Hematopoietic multipotent progenitor cell treated with erythropoietin and hydrocortisone succinate and interleukin-3 and kit ligand, for 6 days (in vitro differentiated cells): ENCODE measurements around the gene PTH2R.
A peak's percentile ranks its signal among the peaks of the same experiment; 100 is the strongest.
"Not testable (repeated sequence)": the region's sequence is repeated elsewhere in the genome, so short reads cannot be mapped to it uniquely, and the experiment has no call there.

ENCODE experiments used
- DNase-seq: peaks from one replicate; pipeline ENCODE4 v3.0.0-alpha.2; 2015

The PTH2R gene, protein sequence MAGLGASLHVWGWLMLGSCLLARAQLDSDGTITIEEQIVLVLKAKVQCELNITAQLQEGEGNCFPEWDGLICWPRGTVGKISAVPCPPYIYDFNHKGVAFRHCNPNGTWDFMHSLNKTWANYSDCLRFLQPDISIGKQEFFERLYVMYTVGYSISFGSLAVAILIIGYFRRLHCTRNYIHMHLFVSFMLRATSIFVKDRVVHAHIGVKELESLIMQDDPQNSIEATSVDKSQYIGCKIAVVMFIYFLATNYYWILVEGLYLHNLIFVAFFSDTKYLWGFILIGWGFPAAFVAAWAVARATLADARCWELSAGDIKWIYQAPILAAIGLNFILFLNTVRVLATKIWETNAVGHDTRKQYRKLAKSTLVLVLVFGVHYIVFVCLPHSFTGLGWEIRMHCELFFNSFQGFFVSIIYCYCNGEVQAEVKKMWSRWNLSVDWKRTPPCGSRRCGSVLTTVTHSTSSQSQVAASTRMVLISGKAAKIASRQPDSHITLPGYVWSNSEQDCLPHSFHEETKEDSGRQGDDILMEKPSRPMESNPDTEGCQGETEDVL

DNA sequence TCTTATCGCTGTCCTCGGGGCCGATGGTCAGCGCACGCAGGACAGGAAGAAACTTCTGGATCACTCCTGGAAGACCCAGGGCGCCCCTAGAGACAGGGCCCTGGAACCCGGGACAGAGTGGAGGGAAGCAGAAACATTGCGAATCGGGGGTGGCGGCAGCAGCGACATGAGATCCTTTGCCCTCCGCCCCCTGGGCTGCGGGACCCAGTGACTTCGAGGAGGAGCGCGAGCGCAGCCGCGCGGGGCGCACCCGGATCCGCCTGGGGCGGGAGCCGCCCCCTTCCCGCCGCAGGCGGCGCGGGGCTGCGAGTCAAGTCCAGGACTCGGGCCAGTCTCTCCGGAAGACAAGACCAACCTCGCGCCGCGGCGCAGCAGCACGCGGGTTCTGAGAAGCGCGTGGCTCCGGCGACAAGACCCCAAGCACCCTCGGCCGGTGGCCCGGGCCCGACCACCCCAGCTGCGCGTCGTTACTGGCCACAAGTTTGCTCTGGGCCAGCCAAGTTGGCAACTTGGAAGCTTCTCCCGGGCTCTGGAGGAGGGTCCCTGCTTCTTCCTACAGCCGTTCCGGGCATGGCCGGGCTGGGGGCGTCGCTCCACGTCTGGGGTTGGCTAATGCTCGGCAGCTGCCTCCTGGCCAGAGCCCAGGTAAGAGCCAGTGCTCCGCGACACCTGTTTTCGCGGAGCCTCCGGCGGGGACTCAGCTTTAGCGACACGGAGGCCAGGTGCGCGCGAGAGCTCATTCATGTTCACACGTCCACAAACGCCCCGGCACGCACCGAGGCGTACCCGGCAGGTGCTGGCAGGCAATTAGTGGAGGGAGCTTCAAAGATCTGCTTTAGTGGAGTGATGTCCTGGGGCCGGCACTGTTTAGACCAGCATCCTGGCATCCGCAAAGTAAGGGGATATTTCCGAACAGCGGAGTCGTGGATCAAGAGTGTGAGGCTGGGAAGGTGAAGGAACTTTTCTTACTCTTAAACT lies at the start of gene PTH2R:
TSS of gene PTH2R (plus strand) at position 319 of the 978 bp plus-strand sequence. CDS start at position 571, 252 bp downstream.
- peak; percentile 19 for DNase-seq

DNA sequence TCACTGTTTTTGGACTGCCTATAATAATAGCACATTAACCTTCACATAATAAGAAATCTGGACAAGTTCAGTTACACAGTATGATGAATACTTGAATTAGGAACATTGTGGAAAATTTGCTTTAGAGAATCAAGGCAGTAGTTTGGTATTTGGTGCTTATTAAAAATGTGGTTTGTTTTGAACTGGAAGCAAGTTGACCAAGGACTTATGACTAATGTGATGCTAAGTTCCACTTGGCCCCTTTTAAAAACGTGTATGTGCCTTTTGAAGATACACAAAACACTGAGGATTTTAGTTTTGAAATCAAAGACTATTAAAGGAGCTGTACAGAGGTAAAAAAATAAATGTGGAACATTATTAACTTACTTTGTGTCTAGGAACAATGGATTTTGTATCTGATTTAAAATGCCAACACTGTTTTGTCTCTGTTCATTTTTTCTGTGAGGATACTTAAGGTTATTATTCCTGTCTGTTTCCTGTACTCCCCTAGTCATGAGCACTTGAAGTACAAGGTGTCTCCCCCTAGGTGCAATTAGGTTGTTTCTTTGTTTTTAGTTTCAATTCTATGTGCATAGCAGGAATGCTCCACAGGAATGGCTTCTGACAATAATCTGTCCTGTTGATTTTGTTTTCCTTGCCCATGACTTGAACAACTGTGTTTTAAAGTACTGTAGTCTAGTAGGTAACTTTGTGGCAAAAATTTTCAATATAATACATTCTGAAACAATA lies 49.6 kb upstream of the PTH2R start:
- DNase-seq, result no peak

DNA sequence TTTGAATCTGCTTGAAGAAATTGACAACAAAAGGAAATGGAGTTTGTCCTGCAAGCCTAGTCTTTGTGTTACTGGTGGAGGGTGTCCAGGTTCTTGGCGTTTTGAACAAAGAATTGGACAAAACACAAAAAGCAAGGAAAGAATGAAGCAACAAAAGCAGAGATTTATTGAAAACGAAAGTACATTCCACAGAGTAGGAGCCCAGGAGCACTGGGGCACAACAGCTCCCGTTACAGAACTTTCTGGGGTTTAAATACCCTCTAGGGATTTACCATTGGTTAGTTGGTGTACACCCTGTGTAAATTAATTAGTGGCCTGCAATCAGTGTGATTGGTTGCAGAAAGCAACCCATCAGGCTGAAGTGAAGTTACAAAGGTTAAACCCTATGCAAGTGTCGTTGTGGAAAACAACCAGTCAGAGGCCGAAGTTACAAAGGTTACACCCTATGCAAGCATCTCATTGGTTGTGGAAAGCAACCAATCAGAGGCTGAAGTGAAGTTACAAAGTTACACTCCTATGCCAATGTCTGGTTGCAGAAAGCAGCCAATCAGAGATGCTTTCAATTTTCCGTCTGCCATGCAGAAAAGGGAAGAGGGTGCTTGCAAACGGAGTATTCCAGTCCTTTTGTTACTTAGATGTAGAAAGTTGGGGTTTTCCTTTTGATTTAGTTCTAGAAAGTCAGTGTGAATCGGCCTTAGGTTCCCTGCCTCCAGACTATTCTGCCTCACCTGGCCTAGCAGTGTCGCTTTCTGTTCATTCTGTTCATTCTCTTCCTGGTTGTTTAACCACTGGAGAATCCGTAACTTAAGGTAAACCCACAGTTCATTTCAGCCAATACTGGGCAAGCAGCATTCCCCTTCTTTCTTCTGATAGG lies 47.6 kb upstream of the PTH2R start:
- no peak for DNase-seq

DNA sequence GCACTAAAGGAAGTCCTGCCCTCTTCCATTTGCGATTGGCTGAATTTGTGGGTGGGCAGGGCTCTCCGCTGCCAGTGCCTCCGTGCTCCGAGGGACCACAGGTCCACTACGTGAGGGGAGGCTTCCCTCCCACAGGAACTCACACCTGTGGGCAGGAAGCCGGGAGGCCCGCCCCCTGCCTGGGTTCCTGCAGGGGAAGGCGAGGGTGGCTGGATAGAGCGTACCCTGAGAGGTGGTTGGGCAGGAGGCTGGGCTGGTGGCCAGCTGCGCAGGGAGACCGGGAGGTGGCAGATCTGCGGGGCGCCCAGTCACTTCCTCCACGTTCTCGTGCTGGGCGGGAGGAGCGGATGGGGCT lies 47.0 kb upstream of the PTH2R start:
- DNase-seq, result peak; percentile 41

DNA sequence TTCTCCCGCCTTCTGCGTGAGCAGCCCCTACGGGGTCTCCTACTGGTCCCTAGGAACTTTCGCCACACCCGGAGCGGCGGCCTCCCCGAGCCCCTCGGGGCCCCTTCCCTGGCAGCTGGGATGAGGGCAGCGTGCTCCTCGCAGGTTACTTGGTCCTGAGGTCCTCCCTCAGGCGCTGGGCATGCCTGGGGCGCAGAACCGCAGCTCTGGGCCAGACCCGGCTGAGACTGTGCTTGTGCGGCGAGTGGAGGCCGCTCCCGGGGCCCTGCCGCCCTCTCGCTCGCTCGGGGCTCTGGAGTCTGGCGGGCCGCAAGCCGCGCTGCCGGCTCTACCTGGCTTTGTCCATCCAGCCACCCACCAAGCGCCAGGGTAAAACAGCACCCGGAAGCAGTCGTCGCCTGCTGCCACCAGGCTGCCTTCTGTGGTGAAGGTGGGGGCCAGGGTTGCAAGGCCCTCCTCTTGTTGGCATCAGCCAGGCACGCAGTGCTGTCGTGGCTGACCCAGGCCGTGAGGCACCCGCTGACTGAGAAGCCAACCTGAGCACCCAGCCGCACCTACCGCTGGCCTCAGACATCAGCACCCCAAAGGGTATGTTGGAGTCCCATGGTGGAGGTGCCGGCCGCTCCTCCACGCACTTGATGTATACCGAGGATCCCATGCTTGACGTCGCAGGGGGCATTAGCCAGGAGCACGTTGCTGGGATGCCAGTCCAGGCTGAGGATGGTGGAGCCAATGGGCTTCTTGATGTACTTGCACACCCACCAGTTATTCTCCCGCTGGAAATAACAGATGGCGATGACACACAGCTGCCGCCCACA lies 46.1 kb upstream of the PTH2R start:
- DNase-seq, result no peak

DNA sequence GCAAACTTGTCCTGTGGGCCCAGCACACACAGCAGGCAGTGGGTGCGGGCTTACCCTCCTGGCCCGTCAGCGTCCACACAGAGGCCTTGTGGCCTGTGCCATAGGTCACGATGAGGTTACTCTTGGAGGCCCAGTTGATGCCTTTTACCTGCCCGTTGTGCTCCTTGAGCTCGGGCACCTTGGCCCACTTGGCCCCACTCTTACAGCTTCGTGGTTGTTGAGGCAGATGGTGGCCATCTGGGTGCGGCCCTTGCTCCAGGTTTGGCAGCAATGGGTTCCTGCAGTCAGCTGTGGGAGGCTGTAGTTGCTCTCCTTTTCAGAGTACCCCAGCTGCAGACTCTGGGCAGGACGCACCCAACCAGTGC lies 45.5 kb upstream of the PTH2R start:
- DNase-seq, result no peak

DNA sequence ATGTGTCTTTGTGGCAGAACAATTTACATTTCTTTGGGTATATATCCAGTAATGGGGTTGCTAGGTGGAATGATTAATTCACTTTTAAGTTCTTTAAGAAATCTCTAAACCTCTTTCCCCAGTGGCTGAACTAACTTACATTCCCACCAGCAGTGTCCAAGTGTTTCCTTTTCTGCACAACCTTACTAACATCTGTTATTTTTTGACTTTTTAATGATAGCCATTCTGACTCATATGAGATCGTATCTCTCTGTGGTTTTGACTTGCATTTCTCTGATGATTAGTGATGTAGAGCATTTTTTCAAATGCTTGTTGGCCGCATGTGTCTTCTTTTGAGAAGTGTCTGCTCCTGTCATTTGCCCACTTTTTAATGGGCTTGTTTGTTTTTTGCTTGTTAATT lies 43.1 kb upstream of the PTH2R start:
- peak; percentile 67 for DNase-seq

DNA sequence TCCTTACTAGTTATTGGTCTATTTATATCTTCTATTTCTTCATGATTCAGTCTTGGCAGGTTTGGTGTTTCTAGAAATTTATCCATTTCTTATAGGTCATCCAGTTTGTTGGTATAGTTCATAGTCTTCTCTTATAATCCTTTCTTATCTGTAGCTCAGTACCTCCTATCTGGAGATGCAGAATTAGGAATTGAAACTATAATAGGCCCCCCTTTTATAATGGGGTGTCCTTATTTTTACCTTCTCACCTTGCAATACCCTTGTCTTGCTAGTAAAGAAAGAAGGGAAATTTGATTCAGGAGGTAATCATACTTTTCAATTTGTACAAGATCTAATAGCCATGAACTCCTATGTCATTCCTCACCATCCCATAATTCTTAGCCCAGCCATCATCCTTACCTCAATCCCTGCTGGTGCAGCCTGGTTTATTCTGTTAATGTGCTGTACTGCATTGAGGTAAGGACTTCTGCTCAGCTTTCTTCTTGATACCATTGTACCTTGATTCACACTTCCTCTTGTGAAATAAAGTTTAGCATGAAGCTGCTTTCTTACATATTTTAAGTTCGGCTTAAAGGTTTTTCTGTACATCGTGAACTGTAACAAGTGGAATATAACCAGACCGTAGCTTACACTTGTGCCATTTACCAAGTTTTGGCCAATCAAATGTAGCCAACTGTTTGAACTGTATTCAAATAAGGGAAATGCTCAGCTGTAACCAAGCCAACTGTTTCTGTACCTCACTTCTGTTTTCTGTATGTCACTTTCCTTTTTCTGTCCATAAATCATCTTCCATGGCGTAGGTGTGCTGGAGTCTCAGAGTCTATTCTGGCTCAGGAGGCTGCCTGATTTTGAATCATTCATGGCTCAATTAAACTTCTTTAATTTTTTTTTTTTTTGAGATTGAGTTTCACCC lies 40.1 kb upstream of the PTH2R start:
- peak; percentile 43 for DNase-seq

DNA sequence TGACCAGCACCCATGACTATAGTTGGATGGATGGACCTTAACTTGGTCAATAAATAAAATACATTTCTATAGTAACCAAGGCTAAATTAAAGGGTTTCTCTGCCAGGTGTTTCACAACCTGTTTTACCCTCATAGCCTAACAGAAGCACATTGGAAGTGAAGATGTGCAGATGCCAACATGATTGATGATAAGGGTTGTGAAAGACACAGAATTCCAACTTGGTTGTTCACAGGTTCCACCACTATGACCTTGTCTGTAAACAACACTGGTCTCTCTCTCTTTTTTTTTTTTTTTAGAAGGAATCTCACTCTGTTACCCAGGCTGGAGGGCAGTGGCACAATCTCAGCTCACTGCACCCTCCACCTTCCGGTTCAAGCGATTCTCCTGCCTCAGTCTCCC lies 37.5 kb upstream of the PTH2R start:
- no peak for DNase-seq

DNA sequence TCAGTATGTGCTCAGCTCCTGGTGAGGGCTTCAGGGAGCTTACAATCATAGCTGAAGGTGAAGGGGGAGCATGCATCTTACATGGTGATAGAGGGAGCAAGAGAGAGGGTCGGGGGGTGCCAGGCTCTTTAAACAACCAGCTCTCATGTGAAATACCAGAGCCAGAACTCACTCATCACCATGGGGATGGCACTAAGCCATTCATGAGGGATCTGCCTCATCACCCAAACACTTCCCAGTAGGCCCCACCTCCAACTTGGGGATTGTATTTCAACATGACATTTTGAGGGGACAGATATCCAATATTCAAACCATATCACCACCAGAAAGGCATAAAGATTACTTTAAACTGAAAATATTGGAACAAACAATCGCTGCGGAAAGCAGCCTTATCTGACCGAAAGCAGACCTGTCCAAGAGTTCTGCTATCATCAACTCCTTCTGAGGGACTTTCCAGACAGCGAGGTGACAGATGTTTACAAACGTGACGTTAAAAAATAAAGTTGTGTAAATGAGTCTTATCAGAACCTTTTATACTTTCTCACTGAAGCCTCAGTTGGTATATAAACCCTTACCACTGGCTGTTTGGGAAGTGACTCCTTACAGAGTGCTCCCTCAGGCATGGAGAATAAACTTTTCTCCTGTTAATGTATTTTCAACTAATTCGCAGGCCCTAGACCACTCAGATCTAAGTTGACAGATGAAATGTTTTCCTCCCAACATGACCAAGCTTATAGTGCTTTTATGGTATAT lies 35.5 kb upstream of the PTH2R start:
- DNase-seq, result peak; percentile 65

DNA sequence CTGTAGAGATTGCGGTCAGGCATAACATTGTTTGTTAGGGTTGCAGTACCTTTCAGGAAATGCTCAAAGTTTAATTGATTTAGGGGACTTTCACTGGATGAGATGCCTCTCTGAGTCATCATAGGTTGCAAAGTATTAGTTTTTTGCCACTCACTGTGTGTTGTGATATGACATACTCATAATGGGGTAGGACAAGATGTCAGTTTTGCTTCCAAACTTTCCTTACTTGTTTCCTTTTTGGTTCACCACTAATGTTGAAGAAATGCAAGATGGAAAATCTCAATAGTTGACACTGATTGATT lies 35.0 kb upstream of the PTH2R start:
- no peak for DNase-seq

DNA sequence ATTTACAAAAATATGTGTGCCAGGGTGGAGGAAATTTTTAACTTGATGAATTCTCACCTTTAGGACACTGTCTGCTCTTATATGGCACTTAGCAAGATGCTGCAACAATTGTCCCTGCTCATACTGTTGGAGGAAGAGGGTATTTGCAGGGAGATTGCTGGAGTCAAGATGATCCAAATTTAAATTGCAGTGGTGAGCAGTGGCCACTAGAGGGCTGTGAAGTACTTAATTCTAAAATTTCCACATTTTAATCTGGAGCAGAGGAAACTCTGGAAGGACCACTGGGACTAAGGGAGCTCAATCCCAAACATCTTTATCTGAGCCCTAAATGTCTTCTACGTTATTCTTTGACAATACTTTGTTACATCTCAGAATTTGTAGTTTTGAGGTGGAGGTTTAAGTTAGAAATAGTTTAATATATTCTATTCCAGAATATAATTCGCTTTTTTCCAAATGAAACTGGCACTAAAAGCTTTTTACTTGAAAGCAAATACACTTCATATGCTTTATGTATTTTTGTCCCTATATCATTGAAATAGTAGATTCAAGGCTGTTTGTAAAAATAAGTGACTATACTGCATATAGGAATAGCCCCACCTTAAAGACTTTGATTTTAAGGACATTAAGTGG lies 33.0 kb upstream of the PTH2R start:
- peak; percentile 70 for DNase-seq

DNA sequence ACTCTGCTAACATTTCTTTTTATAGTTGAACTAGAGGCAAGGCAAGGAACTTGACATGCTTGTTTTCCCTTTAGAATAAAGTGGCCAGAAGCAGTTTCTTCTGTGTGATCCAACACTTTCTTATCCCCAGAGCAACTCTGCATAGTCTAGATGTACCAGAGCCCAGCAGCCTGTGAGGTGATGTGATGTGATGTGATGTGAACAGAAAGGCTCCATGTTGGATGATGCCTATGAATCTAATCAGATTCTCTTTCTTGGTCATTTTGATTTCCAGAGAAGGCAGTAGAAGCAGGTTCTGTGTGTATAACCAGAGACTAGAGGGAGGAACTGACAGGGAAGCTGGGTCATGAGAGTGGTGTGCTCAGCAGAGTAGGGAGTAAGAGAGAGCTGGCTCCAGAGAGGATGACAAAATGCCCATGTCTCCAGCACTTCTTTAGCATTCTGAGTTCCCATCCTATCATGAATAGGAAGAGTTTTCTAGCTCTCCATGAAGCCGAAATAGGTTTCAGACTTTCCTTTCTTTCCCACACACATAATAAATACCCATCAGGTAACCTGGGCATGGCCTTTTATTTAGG lies 31.0 kb upstream of the PTH2R start:
- no peak for DNase-seq

DNA sequence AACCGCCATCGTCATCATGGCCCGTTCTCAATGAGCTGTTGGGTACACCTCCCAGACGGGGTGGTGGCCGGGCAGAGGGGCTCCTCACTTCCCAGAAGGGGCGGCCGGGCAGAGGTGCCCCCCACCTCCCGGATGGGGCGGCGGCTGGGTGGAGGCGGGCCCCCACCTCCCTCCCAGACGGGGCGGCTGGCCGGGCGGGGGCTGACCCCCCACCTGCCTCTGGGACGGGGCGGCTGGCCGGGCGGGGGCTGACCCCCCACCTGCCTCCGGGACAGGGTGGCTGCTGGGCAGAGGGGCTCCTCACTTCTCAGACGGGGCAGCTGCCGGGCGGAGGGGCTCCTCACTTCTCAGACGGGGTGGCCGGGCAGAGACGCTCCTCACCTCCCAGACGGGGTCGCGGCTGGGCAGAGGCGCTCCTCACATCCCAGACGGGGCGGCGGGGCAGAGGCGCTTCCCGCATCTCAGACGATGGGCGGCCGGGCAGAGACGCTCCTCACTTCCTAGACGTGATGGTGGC lies 29.2 kb upstream of the PTH2R start:
- not testable (repeated sequence) for DNase-seq

DNA sequence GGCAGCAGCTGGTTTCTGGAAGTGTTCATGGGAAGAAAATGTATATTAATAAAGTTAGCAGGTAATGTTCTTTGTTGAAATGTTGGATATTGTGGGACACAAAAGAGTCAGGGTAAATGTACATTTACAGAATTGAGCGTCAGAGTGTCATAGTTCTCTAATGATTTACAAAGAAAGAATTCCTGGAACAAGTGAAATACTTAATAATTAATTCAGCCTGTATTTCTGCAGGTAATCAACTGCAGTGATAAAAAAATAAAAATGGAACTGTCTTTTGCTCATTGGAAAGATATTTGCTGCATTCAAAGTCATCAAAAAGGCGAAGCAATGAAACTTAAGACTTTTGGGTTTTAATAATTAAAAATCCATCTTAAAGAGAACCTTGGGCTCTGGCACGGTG lies 27.4 kb upstream of the PTH2R start:
- DNase-seq, result no peak

DNA sequence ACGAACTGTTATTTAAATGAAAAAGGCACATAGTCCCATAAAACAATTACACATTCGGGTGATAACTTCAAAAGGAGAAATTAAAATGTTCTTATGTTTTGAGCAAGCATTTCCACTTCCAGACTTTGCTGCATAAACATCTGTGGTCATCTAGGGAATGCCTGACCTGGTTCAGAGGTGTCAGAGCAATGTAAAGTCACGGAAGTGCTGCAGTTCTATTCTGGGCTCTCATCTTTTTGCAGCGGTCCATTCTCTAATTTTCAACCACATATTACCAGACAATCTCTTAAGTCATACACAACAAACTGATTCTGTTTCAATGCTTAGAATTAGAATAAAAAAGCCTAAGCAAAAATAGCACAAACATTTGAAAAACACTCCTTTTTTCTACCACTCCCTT lies 22.0 kb upstream of the PTH2R start:
- no peak for DNase-seq

DNA sequence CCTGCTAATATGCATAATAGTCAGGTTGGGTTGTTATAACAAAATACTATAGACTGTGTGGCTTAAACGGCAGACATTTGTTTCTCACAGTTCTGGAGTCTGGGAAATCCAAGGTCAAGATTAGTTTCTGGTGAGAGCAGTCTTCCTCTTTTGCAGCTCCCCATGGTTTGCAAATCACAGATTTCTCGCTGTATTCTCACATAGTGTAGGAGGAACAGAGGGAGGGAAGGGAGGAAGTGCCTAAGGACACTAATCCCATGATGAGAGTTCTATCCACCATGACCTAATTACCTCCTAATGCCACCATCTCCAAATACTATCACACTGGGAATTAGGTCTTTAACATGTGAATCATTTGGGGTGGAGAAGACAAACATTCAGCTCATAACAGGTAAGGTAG lies 20.1 kb upstream of the PTH2R start:
- DNase-seq, result no peak

DNA sequence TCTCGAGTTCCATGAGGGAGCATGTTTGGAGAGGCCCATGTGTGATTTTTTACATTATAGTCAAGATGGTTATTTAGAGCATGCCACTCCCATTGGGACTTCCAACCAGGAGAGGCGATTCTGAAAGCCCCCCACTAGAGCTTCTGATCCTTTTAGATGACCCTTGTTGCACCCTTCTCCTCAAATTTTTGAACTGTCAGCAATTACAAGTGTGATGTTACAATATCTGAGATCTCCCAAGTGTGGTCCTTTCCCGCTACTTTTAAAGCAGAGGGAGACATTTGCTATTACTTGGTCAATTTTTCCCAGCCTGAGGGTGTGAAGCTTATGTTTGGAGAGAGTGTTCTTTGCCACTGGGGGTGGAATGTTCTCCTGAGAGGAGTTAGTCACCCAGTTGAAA lies 16.7 kb upstream of the PTH2R start:
- DNase-seq, result no peak
